Stimulated activated CD8-positive, alpha-beta memory T cell treated with anti-CD3 and anti-CD28 coated beads, Interleukin-4, amount 100 ng/mL, for 1 hour (primary cell): ENCODE data around the gene PHF14.

Experiments
- DNase-seq, 2 donors: peaks; one replicate each; pipeline ENCODE4 v3.0.0-alpha.2; 2020; ENCODE audit warnings: low read depth in 2 of 2, low spot score in 1 of 2

PHF14 gene

GRCh38 chr7:11082121-11082520, 108.4 kb downstream of the PHF14 start:
- no peak for DNase-seq

GRCh38 chr7:11082552-11083213, 109.0 kb downstream of the PHF14 start:
- no peak for DNase-seq

GRCh38 chr7:11083214-11083568, 109.5 kb downstream of the PHF14 start:
- DNase-seq, result no peak

GRCh38 chr7:11104578-11104977, 130.9 kb downstream of the PHF14 start:
- no peak for DNase-seq

GRCh38 chr7:11109659-11110058, 136.0 kb downstream of the PHF14 start:
- DNase-seq, result no peak

GRCh38 chr7:11120068-11120664, 146.5 kb downstream of the PHF14 start:
- no peak for DNase-seq

GRCh38 chr7:11120675-11121220, 147.1 kb downstream of the PHF14 start:
- DNase-seq, result no peak

- no peak for DNase-seq
These were observed 151.3 kb downstream of the PHF14 start for GRCh38 chr7:11124856-11125559.

- no peak for DNase-seq
These were observed 153.6 kb downstream of the PHF14 start for GRCh38 chr7:11127114-11127785.

GRCh38 chr7:11127988-11128387, 154.3 kb downstream of the PHF14 start:
- no peak for DNase-seq

GRCh38 chr7:11128498-11128897, 154.8 kb downstream of the PHF14 start:
- no peak for DNase-seq

GRCh38 chr7:11130012-11130411, 156.3 kb downstream of the PHF14 start:
- DNase-seq, result no peak

- DNase-seq, result no peak
These were observed 156.9 kb downstream of the PHF14 start for GRCh38 chr7:11130601-11131000.

GRCh38 chr7:11133436-11133959, 159.8 kb downstream of the PHF14 start:
- DNase-seq, result no peak

GRCh38 chr7:11135573-11135972, 161.9 kb downstream of the PHF14 start:
- no peak for DNase-seq

- no peak for DNase-seq
These were observed 167.9 kb downstream of the PHF14 start for GRCh38 chr7:11141541-11141940.

- DNase-seq, result no peak
These were observed 180.0 kb downstream of the PHF14 start for GRCh38 chr7:11153694-11154093.

- no peak for DNase-seq
These were observed 182.2 kb downstream of the PHF14 start for GRCh38 chr7:11155883-11156282.

GRCh38 chr7:11161499-11161898, 187.8 kb downstream of the PHF14 start:
- no peak for DNase-seq

GRCh38 chr7:11163220-11163619, 189.5 kb downstream of the PHF14 start:
- no peak for DNase-seq

- no peak for DNase-seq
These were observed 192.4 kb downstream of the PHF14 start for GRCh38 chr7:11166051-11166450.
